SU-DHL-6 (cell line): Measurements from ENCODE around the gene TAF1C.

Source experiments
- CTCF ChIP-seq: fragments of 200-600 bp; sonication (generic); IDR thresholded peaks from one replicate; pipeline ENCODE4 v1.5.1; 2017; ENCODE audit warnings: antibody characterized with exemption, mild to moderate bottlenecking, low read length, moderate library complexity; ENCODE audit not compliant: insufficient read depth, poor library complexity, severe bottlenecking
- EZH2phosphoT487 ChIP-seq: fragments of 200-600 bp; sonication (generic), shearing (Covaris generic); conservative IDR thresholded peaks from 2 replicates; pipeline ENCODE4 v1.6.1; 2018; ENCODE audit warnings: mild to moderate bottlenecking, antibody characterized with exemption, low read length, moderate library complexity, mixed read lengths

- TF ChIP-seq CTCF: no peak
- TF ChIP-seq EZH2phosphoT487: no peak
Observed at GRCh38 chr16:84212631-84213030, 25.8 kb upstream of the TAF1C start.
